GM23338 (cell line): ENCODE results near the gene DRAXIN.

Experiments
- CTCF ChIP-seq, 2 experiments: fragments of 200-600 bp in 1 of 2; sonication (generic) in 1 of 2; conservative IDR thresholded peaks; 2 replicates each; pipeline versions ENCODE4 v1.5.1 to v1.6.1; 2016 to 2017; ENCODE audit warnings: antibody characterized with exemption in 2 of 2, low read depth in 2 of 2, mild to moderate bottlenecking in 2 of 2, moderate library complexity in 1 of 2
- EZH2 ChIP-seq: fragments of 200-600 bp; sonication (generic); IDR thresholded peaks from one replicate; pipeline ENCODE4 v1.8.0; 2017; ENCODE audit warnings: antibody characterized with exemption, mild to moderate bottlenecking, low read depth; ENCODE audit not compliant: unreplicated experiment
- POLR2AphosphoS5 ChIP-seq: IDR thresholded peaks from 2 replicates; pipeline ENCODE4 v1.6.1; 2016; ENCODE audit warnings: antibody characterized with exemption, low read depth
- REST ChIP-seq: IDR thresholded peaks from one replicate; pipeline ENCODE4 v1.6.1; 2018; ENCODE audit warnings: antibody characterized with exemption; ENCODE audit not compliant: unreplicated experiment

- TF ChIP-seq CTCF (conservative IDR thresholded peaks at IDR 0.05; ENCODE audit: low read depth in 2 of 2), result no peak
- TF ChIP-seq REST, result no peak
- TF ChIP-seq POLR2AphosphoS5, result 0 out of 2 replicates have a peak, but pooled peaks have one; percentile 3
- TF ChIP-seq EZH2, result no peak
Measured at GRCh38 chr1:11641776-11642305, 49.7 kb upstream of the DRAXIN start.
